Hepatic stellate cell (primary cell): ENCODE results near the gene DCST2.

Experiments used
- DNase-seq: peaks from one replicate; pipeline ENCODE4 v3.0.0; 2011; ENCODE audit warnings: low spot score

Gene DCST2

DNA sequence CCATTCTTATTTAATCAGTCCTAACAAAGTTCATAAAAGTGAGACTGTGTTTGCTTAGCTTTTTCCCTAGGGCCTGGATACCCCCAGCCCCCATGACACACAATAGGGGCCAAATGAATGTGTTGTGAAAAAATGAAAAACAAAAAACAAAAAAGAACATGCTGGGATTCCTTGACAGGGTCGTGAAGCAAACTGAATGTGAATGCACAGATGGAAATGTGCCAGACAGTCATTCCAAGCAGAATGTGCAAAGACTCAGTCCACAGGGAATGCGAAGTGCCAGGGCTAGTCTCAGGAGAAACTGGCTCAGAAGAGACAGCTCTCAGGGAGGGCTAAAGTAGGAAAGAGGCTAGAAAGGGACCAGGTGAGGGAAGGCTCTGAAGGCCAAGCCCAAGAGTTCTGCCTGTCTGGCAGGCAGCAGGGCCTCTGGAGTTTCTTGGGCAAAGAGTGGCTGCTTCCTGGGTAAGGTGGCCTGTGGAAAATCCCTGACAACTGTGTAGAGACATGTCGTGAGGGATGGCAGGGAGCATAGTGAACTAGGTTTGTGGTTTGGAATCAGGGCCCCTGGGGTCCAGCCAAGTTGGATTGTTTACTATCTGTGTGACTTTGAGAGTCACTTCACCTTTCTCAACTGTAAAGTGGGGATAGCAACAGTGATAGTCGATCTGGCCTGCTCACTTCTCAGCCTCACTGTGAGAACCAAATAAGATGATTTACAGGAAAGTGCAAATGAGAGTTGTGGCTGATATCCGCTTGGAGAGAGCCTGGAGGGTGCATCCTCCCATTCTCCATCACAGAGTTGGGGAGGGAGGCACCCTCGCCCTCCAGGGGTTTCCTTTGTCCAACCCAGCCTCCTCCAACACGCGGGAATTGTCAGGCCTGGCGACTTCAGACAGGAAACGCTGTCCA is 16.3 kb upstream of the DCST2 start:
- DNase-seq: peak; percentile 76

DNA sequence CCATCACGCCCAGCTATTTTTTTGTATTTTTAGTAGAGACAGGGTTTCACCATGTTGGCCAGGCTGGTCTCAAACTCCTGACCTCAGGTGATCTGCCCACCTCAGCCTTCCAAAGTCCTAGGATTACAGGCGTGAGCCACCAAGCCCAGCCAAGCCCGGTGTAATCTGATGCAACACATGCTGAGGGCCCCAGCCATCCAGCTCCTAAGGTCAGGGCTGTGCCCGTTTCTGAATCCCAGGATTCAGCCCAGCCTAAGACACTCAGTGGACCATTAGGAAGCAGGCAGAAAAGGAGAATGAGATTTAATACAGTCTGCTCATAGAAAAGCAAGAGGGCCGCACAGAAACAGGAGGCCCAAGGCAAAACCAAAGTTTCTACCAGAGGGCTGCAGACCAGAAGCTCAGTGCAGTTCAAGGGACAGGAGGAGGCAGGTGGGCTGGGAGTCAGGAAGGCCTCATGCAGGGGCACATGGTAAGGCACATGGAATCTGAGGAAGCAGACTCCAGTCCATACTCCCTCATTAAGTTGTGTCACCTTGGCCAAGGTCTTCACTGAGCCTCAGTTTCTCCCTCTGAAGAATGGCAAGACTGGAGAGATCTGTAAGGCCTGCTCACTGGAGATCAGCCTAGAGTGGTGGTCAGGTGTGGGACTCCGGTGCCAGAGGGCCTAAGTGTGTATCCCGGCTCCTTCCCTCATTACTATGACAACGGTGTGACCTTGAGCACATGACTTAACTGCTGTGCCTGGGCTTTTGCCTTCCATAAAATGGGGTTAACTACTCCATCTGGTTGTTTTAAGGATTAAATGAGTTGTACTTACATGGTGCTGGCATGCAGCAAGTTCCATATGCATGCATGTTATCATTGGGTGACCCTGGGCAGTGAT is 15.1 kb upstream of the DCST2 start:
- no peak for DNase-seq

- DNase-seq: peak; percentile 90
Measured at GRCh38 chr1:155044812-155045657, 11.5 kb upstream of the DCST2 start.

DNA sequence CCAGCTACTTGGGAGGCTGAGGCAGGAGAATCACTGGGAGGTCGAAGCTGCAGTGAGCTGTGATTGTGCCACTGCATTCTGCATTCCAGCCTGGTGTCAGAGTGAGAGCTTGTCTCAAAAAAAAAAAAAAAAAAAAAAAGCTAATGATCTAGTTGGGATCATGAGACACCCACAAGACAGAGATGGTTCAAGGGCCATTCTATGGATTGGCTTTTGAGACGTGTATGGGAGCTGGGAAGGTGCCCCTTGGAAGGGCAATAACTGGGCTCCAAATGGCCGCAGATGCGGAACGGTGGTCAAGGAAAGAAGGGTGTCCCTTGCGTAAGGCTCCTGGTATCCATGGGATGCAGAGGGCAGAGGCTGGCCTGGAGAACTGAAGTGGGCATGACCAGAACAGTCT is 10.8 kb upstream of the DCST2 start:
- DNase-seq: no peak

DNA sequence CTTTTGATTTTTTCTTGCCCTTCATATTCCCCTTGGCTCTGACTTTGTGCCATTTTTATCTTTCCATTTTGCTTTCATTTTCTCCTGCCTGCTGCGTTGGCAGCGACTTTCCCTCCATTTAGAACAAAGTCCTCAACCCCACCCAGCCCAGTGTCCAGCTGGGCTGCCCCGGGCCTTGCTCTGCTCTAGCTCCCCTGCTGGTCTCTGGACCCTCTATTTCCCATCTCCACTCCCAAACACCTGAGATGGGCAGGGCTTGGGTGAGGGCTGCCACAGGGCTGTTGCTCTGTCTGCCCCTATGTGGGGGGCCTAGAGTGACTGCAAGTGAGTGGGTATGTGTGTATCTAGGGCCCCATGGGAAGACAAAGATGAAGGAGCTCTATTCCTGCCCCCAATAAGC is 10.2 kb upstream of the DCST2 start:
- DNase-seq: no peak

DNA sequence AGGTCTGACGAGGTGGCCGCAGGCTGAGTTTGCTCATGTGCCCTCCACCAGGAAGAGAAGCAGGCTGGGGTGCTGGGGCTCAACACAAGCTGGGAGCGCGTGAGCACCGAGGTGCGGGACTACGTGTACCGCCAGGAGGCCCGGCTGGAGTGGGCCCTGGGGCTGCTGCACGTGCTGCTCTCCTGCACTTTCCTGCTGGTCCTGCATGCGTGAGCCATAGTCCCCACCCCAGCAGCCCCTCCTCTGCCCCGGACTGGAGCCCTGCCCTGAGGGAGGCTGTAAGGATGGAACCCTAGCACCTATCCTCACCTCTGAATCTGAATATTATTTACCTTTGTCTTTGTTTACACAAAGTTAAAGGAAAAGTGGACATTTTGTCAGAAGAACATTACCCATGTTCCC is 9.7 kb upstream of the DCST2 start:
- no peak for DNase-seq

DNA sequence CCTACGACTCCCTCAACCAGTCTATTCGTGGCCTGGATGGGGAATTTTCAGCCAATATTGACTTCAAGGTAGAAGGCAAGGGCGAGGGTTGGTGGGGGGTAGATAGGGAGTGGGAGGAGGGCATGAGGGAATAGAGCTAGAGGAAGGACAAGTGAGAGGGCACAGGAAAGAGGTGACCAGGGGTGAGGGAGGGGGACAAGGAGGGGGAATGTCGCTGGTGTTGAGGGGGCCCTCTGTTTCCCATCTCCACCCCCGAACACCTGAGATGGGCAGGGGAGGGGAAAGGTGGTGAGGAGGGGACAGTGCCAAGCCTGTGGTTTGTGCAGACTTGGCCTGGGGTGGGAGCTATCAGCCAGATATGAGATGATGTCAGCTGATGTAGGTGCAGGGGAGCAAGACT is 9.2 kb upstream of the DCST2 start:
- DNase-seq: no peak

GRCh38 chr1:155040358-155041093 is 6.9 kb upstream of the DCST2 start:
- no peak for DNase-seq

- DNase-seq: no peak
Measured at GRCh38 chr1:155039308-155039669, 5.7 kb upstream of the DCST2 start.

DNA sequence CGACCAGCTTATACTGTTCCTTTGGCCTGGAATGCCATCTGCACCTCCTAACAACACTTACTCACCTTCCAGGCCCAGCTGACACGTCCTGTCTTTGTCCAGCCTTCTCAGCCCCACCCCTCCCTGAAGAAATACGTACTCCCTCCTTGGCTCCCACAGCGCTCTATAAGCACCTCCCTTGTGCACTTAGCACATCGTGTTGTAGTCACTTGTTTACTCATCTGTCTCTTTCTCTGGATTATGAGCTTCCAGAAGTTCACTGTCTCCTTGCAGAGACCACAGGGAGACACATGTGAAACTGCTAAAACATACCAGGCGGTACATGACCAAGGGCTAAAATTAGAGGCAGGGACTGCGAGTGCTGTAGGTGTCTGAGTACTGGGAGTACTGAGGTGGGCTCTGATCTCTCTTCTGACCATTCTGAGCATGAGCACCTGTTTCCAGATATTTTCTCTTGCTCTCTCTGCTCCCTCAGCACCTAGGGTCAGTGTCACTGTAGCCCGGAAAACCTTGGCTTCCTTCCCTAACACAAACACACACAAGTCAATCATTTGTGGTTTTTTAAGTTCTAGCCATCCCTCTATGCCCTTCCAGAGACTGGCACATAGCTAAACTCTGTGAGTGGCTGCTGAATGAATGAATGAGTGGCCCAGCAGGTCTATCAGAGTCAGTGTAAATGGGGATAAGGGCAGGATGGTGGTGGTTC is 5.2 kb upstream of the DCST2 start:
- DNase-seq: no peak

GRCh38 chr1:155037851-155038441 is 4.4 kb upstream of the DCST2 start:
- DNase-seq: no peak

- DNase-seq: no peak
Measured at GRCh38 chr1:155037043-155037442, 3.5 kb upstream of the DCST2 start.

DNA sequence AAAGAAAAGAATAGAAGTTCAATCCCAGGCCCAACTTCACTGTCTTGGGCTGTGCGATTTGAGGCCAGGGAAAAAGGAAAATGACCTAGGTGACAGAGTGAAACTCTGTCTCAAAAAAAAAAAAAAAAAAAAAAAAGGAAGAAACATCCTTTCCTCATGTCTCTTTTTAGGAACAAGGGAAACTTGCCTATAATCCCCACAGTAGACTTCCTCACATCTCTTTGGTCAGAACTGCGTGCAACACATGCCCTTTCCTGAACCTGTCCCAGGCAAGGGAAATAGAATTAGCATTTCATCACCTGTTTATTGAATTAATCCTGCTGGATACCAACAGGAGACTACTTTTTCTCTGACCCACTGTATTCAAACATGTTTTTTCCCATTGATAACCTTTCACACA is 2.4 kb upstream of the DCST2 start:
- no peak for DNase-seq

GRCh38 chr1:155034318-155035208 is 982 bp upstream of the DCST2 start:
- no peak for DNase-seq

DNA sequence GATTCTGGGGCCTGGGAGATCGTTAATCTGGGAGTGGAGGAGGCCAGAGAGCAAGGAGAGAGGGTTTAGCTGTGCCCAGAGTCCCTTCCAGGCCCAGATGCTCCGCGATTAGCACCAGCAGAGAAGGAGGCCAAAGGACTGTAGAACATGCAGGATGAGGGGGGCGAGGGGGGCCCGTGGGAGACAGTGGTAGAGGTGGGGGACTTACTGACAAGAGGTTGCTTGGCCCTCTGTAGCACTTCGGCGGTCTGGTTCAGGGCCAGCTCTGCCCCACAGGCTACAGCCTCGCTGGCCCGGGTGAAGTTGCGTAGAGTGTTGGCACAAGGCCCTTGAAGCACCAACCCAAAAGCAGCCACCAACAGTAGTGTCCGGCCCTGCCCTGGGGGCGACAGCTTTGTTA is 695 bp downstream of the DCST2 start:
- no peak for DNase-seq

DNA sequence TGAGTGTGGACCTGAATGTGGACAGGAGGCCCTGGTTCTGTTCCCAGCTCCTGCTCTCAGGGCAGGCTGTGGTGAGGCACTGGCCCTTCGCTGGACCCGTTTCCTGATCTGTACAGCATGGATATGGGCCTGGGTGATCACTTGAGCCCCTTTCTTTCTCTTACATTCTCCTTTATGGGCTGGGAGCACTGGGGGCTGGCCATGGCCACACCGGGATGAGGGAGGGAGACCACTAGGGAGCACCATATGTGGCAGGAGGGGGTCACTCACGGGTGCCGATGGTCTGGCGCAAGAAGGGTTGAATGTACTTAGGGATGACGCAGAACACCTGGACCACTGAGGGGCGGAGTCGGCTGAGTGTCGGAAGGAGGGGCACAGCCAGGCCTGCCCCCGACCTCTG is 2.7 kb downstream of the DCST2 start:
- no peak for DNase-seq

GRCh38 chr1:155030243-155030795 is 3.3 kb downstream of the DCST2 start:
- DNase-seq: no peak

GRCh38 chr1:155029513-155030242 is 3.9 kb downstream of the DCST2 start:
- no peak for DNase-seq
